Measurements from ENCODE around the gene TRHDE.

GRCh38 chr12:72610342-72610741 is 338.2 kb downstream of the TRHDE start:
- TF ChIP-seq BACH2 (CRISPR knock-in tag; IDR thresholded peaks at IDR 0.05; ENCODE audit: borderline replicate concordance) (no peak), ZFP30 (CRISPR knock-in tag; IDR thresholded peaks at IDR 0.05) (no peak), ZNF8 (CRISPR knock-in tag; IDR thresholded peaks at IDR 0.05) (no peak), PATZ1 (CRISPR knock-in tag; IDR thresholded peaks at IDR 0.05; ENCODE audit: borderline replicate concordance) (no peak), ZC3H10 (CRISPR knock-in tag; IDR thresholded peaks at IDR 0.05) (no peak), ARNTL (CRISPR knock-in tag; IDR thresholded peaks at IDR 0.05; ENCODE audit: borderline replicate concordance, low read depth) (no peak), ZNF70 (CRISPR knock-in tag; IDR thresholded peaks at IDR 0.05) (no peak), CSRNP3 (CRISPR knock-in tag; IDR thresholded peaks at IDR 0.05) (no peak), GLIS3 (CRISPR knock-in tag; IDR thresholded peaks at IDR 0.05) (no peak), CREB5 (CRISPR knock-in tag; IDR thresholded peaks at IDR 0.05; ENCODE audit: low read depth) (no peak), CSDC2 (CRISPR knock-in tag; IDR thresholded peaks at IDR 0.05) (no peak), RARB (CRISPR knock-in tag; IDR thresholded peaks at IDR 0.05) (no peak), ZFP3 (CRISPR knock-in tag; IDR thresholded peaks at IDR 0.05) (no peak), POU6F1 (CRISPR knock-in tag; IDR thresholded peaks at IDR 0.05; ENCODE audit: borderline replicate concordance, low read depth) (no peak)
